GM18867 (cell line): ENCODE data around the gene RAB40AL.

Experiments used
- ATAC-seq: cut with Tn5 transposase; IDR thresholded peaks from one replicate; pipeline ENCODE4 v1.9.1; 2021; ENCODE audit warnings: mild to moderate bottlenecking, moderate library complexity; ENCODE audit not compliant: unreplicated experiment

Gene RAB40AL

DNA sequence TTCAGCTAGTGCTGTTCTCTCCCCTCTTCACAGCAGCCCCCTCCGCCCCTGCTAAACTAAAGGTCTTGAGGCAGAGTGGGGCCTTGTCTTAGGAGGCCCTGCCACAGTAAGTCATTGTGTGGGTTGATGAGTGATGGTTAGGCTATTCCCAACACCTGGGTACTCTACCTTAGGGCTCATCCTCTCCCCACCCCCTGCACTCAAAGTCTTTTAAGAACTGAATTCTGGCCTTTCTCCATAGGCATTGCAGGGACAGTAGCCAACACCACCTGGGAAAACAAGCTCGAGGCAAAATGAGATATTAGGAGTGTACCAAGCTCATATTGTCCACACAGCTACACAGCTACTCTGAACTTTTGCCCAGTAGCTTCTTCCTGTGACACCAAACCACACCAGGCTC, 42.5 kb downstream of the RAB40AL start:
- no peak for ATAC-seq

DNA sequence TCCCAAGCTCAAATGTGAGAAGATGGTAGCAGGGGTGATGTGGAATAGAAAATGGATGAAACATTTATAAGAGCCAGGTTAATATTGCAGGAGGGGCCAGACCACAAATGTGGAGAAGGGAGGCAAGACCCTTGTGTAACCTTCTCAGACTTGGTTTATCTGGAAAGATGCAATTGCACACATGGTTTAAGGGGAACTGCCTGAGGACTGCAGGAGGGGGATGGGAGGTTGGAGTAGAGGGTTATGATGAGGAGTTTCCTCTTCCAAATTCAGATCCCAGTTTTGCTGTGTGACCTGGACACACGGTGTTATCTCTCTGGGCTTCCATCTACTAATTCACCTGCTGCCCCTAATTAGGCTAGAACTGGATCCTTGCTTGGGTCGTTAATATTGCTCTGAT, 46.1 kb downstream of the RAB40AL start:
- no peak for ATAC-seq

DNA sequence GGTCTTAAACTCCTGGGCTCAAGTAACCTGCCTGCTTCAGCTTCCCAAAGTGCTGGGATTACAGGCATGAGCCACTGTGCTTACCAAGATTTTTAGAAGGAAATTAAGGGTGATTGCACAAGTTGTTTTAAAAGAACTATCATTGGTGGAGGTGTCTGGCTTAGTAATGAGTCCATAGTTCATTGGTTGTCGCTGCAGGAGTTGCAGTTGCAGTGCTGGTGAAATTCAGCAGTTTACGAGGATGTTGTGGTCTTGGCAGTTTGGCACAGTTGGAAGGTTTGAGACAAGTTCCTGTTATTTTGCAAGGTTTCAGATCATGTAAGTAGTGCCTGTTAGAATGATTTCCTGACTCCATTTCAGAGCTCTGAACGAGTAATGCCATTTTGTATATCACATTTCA, 48.1 kb downstream of the RAB40AL start:
- ATAC-seq: no peak
